Measurements from ENCODE around the gene SYNE2.

DNA sequence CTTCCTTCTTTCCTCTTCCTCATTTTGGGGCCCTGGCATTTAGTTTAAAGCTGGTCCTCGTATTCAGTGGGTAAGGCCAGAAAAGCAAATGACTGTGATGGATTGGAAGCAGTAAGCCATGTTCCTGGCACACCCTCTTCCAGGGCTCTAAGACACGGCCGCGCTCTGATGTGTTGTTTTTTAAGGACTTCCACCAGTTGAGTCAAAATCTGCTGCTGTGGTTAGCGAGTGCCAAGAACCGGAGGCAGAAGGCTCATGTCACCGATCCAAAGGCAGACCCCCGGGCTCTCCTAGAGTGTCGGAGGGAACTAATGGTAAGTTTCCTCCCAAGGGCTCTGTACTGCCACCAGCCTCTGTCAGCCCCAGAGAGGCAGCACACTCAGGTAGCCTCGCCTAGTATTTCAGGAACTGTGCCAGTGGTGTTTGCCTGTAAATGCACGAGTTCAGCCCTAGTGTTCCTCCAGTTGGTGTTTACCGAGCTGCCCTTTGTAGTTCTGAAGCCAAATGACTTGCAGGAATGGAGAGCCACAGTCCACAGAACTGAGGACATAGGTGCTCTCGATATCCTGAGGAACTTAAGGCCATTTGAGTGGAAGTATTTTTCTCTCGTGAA lies 368.7 kb downstream of the SYNE2 start:
- TF ChIP-seq, protein P1, sequence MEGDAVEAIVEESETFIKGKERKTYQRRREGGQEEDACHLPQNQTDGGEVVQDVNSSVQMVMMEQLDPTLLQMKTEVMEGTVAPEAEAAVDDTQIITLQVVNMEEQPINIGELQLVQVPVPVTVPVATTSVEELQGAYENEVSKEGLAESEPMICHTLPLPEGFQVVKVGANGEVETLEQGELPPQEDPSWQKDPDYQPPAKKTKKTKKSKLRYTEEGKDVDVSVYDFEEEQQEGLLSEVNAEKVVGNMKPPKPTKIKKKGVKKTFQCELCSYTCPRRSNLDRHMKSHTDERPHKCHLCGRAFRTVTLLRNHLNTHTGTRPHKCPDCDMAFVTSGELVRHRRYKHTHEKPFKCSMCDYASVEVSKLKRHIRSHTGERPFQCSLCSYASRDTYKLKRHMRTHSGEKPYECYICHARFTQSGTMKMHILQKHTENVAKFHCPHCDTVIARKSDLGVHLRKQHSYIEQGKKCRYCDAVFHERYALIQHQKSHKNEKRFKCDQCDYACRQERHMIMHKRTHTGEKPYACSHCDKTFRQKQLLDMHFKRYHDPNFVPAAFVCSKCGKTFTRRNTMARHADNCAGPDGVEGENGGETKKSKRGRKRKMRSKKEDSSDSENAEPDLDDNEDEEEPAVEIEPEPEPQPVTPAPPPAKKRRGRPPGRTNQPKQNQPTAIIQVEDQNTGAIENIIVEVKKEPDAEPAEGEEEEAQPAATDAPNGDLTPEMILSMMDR (conservative IDR thresholded peaks at IDR 0.05) = no peak
- no peak for TF ChIP-seq EZH2 (IDR thresholded peaks at IDR 0.05; ENCODE audit: low read depth)

All from PC-9 (cell line).